Stomach (tissue), 9 donors: ENCODE results near the gene TAF12. TPM values are rescaled to one million over a fixed set of nuclear protein-coding genes. Genes with fewer than 3 reads are reported as not detected.

ENCODE experiments used
- DNase-seq, 2 donors: peaks; one replicate each; pipeline versions ENCODE4 v3.0.0 to v3.0.0-alpha.2; 2013 to 2019
- H3K27ac ChIP-seq, 5 donors: fragments of 200-600 bp in 4 of 5; sonication (generic) in 4 of 5; one replicate each; pipeline ENCODE4 v1.5.1; 2013 to 2019; ENCODE audit warnings: mild to moderate bottlenecking in 1 of 5, moderate library complexity in 1 of 5
- H3K27me3 ChIP-seq, 3 donors: fragments of 200-600 bp; sonication (generic); one replicate each; pipeline ENCODE4 v1.5.1; 2017 to 2019; ENCODE audit warnings: mixed run types in 1 of 3
- H3K36me3 ChIP-seq, 4 donors: fragments of 200-600 bp; sonication (generic); 1 replicate in 3 of 4; 2 replicates in 1 of 4; pipeline ENCODE4 v1.5.1; 2016 to 2019
- H3K4me1 ChIP-seq, 4 donors: fragments of 200-600 bp; sonication (generic); one replicate each; pipeline ENCODE4 v1.5.1; 2016 to 2019
- H3K4me3 ChIP-seq, 4 donors: fragments of 200-600 bp; sonication (generic) in 3 of 4; one replicate each; pipeline ENCODE4 v1.5.1; 2016 to 2019; ENCODE audit warnings: mild to moderate bottlenecking in 1 of 4
- H3K9me3 ChIP-seq, 4 donors: fragments of 200-600 bp; sonication (generic); one replicate each; pipeline ENCODE4 v1.5.1; 2016 to 2019
- EP300 ChIP-seq: sonication (generic); formaldehyde crosslinking; IDR thresholded peaks from one replicate; pipeline ENCODE4 v1.6.1; 2017; ENCODE audit warnings: antibody characterized with exemption
- POLR2A ChIP-seq, 4 donors: fragments of 450-650 bp; IDR thresholded peaks; one replicate each; pipeline ENCODE4 v1.6.1; 2016; ENCODE audit warnings: antibody characterized with exemption in 4 of 4, control low read depth in 2 of 4, mild to moderate bottlenecking in 1 of 4, moderate library complexity in 1 of 4
- POLR2AphosphoS5 ChIP-seq, 3 donors: sonication (generic); formaldehyde crosslinking; IDR thresholded peaks; one replicate each; pipeline ENCODE4 v1.6.1; 2016; ENCODE audit warnings: antibody characterized with exemption in 3 of 3
- WGBS, 5 donors: extraction: QIAGEN DNeasy Blood & Tissue Kit in 3 of 5; methylation state at CpG; one replicate each; pipeline versions ENCODE4 v1.1.5 to v1.1.7; 2013 to 2018; 5-methylcytosine and 5-hydroxymethylcytosine counted together
- intact Hi-C: fragments of 100-400 bp; cut with DNase I; formaldehyde crosslinking; loops from one replicate; pipeline ENCODE4 v1.15.1; 2023; ENCODE audit warnings: low total_unique reads
- polyA plus RNA-seq, 3 donors: library from polyadenylated mRNA; stranded (reverse); fragments of 200-250 nt; gene quantifications; one replicate each; pipeline ENCODE4 v1.2.3, GENCODE V29; 2013
- small RNA-seq, 4 donors: library from RNA; depleted of rRNA; stranded (forward); fragments of <200 nt; gene quantifications; one replicate each; pipeline ENCODE3, GENCODE V24; 2016
- total RNA-seq, 5 donors: library from RNA; depleted of rRNA; stranded (reverse); fragments of >200 nt; gene quantifications; one replicate each; pipeline versions ENCODE4 v1.1.0 to v1.2.3, GENCODE V29; 2014 to 2016
- TF ChIP-seq, protein P1 (sequence below), 7 experiments: fragments of 450-650 bp in 4 of 7; fragments of 200-600 bp in 3 of 7; sonication (generic) in 3 of 7; IDR thresholded peaks; one replicate each; pipeline ENCODE4 v1.5.1; 2016 to 2019; ENCODE audit warnings: antibody characterized with exemption in 7 of 7, control low read depth in 2 of 7, mild to moderate bottlenecking in 1 of 7
- donor health status: healthy with polysubstance abuse.
- donor health status: Bipolar disorder and iron deficiency.
- donor health status: healthy.

Gene TAF12
- total and polyA plus RNA-seq, 8 donors: 1.8 to 31.2 (median 19.6) TPM

DNA sequence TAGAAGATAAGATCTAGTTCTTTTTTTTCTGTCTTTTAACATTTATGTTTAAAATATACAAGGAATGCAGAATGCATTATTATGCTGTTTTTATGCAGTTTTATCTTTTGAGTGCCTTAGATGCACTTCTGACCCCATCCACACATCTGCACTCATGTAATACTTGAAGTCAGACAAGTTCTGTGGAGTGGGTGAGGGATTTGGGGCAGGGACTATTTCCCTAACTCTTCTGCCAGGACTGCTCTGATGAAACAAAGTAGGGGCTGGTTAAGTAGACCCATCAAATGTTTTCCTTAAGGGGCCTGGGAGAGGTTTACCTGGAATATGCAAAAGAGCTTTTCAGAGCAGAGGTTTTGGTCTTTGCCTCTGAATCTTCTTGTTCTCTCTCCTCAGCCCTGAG, 78.6 kb downstream of the TAF12 start:
- intact Hi-C loops: no loop called here
- no peaks in the 10 kb centered on the region for H3K27me3 ChIP-seq
- no peak overlapping the region for H3K27ac ChIP-seq
- DNase-seq: no peak
- peaks cover 63 to 100% (median 100%) of the 10 kb centered on the region in 4 donors for H3K36me3 ChIP-seq
- TF ChIP-seq EP300 (no peak), POLR2AphosphoS5 (IDR thresholded peaks at IDR 0.05) (no peak), POLR2A (IDR thresholded peaks at IDR 0.05) (no peak)
- TF ChIP-seq, protein P1, sequence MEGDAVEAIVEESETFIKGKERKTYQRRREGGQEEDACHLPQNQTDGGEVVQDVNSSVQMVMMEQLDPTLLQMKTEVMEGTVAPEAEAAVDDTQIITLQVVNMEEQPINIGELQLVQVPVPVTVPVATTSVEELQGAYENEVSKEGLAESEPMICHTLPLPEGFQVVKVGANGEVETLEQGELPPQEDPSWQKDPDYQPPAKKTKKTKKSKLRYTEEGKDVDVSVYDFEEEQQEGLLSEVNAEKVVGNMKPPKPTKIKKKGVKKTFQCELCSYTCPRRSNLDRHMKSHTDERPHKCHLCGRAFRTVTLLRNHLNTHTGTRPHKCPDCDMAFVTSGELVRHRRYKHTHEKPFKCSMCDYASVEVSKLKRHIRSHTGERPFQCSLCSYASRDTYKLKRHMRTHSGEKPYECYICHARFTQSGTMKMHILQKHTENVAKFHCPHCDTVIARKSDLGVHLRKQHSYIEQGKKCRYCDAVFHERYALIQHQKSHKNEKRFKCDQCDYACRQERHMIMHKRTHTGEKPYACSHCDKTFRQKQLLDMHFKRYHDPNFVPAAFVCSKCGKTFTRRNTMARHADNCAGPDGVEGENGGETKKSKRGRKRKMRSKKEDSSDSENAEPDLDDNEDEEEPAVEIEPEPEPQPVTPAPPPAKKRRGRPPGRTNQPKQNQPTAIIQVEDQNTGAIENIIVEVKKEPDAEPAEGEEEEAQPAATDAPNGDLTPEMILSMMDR (IDR thresholded peaks at IDR 0.05): no peak
- H3K4me1 ChIP-seq: peaks cover 0 to 1% (median 0%) of the 10 kb centered on the region in 4 donors
- H3K9me3 ChIP-seq: no peaks in the 10 kb centered on the region
- no peak overlapping the region for H3K4me3 ChIP-seq

DNA sequence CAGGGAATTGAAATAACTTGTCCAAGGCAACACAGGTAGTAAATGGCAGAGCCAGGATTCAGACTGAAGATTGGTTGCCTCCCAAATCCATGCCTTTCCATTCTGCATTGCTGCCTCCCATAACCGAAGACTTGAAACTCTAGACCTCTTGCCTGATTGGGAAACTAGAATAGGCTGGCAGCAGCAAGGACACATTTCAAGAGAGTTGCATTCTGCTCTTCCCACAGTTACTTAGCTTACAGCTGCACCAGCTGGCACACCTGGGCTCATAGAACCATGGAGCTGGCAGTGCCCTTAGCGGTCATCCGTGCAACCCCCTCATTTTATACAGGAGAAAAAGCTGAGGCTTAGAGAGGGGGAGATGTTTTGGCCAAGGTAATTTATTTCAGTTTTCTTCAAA, 82.0 kb downstream of the TAF12 start:
- peaks cover 0 to 3% (median 0%) of the 10 kb centered on the region in 4 donors for H3K4me1 ChIP-seq
- H3K9me3 ChIP-seq: no peaks in the 10 kb centered on the region
- no peak for TF ChIP-seq POLR2AphosphoS5 (IDR thresholded peaks at IDR 0.05)
- no peak for TF ChIP-seq POLR2A (IDR thresholded peaks at IDR 0.05)
- TF ChIP-seq EP300: no peak
- TF ChIP-seq, protein P1 (IDR thresholded peaks at IDR 0.05): no peak
- H3K36me3 ChIP-seq: peaks cover 55 to 100% (median 100%) of the 10 kb centered on the region in 4 donors
- WGBS, 5 donors: 94 to 98% (median 97%) methylated on average over 3 of the region's 3 CpGs
- no peak for DNase-seq
- intact Hi-C loops: no loop called here
- H3K4me3 ChIP-seq: no peak overlapping the region
- H3K27ac ChIP-seq: no peak overlapping the region
- no peaks in the 10 kb centered on the region for H3K27me3 ChIP-seq

Small RNAs within 50 kb of the gene (small RNA-seq; reads per million reads assigned to genes)
- gene RF00422: 0 reads per million in 4 donors
- gene RNU11: 0 reads per million in 4 donors
- 0 reads per million in 4 donors for gene SNORA16A
- gene SNORA44: 0 reads per million in 4 donors
- gene SNORA61: 0 reads per million in 4 donors
- gene SNORD99: 21,470 to 140,682 (median 27,432) reads per million in 4 donors

Other genes starting within 250 kb of the TAF12 start
- 100 to 1,000 TPM in 2 of 5 donors, 10 to 100 TPM in 2, 1 to 10 TPM in 1; 6.7 to 116 (median 24.6) TPM for gene RCC1, start 137.0 kb downstream of the TAF12 start, total RNA-seq
- 10 to 100 TPM; 24.1 to 25.3 (median 24.3) TPM for gene RCC1, start 137.0 kb downstream of the TAF12 start, polyA plus RNA-seq
- gene TRNAU1AP, start 90.0 kb downstream of the TAF12 start, total RNA-seq: 100 to 1,000 TPM in 1 of 5 donors, 10 to 100 TPM in 3, 1 to 10 TPM in 1; 6.2 to 112 (median 23.1) TPM
- 10 to 100 TPM; 22.1 to 25.6 (median 23.7) TPM for gene TRNAU1AP, start 90.0 kb downstream of the TAF12 start, polyA plus RNA-seq
- 1 to 10 TPM in 3 of 5 donors, not detected in 2; 2.8 to 5.5 (median 4.6) TPM for gene RAB42, start 50.8 kb downstream of the TAF12 start, total RNA-seq
- 1 to 10 TPM in 2 of 3 donors, under 1 TPM in 1; 0.70 to 1.6 (median 1.5) TPM for gene RAB42, start 50.8 kb downstream of the TAF12 start, polyA plus RNA-seq
- gene RNU11, start 5.5 kb upstream of the TAF12 start, total RNA-seq: not detected
- gene RNU11, start 5.5 kb upstream of the TAF12 start, polyA plus RNA-seq: not detected
- 10 to 100 TPM in 1 of 5 donors, 1 to 10 TPM in 3, not detected in 1; 5.5 to 13.8 (median 8.3) TPM for gene GMEB1, start 25.7 kb upstream of the TAF12 start, total RNA-seq
- gene GMEB1, start 25.7 kb upstream of the TAF12 start, polyA plus RNA-seq: 1 to 10 TPM; 2.6 to 4.0 (median 3.9) TPM
- gene YTHDF2, start 93.9 kb upstream of the TAF12 start, total RNA-seq: 10 to 100 TPM in 4 of 5 donors, 1 to 10 TPM in 1; 9.9 to 50.5 (median 41.7) TPM
- gene YTHDF2, start 93.9 kb upstream of the TAF12 start, polyA plus RNA-seq: 10 to 100 TPM; 25.7 to 29.8 (median 26.1) TPM
- under 1 TPM in 1 of 5 donors, not detected in 4; 0.37 TPM for gene OPRD1, start 169.1 kb upstream of the TAF12 start, total RNA-seq
- under 1 TPM in 1 of 3 donors, not detected in 2; 0.03 TPM for gene OPRD1, start 169.1 kb upstream of the TAF12 start, polyA plus RNA-seq